ENCODE measurements around the gene CPB2. TPM values are rescaled to one million over a fixed set of nuclear protein-coding genes. Genes with fewer than 3 reads are reported as not detected.

CPB2 gene
- total RNA-seq, 4 donors from 2014 or later = not detected

GRCh38 chr13:46079770-46080169 is 25.1 kb downstream of the CPB2 start:
- no peak overlapping the region for H3K27ac ChIP-seq
- H3K4me1 ChIP-seq = no peaks in the 10 kb centered on the region
- DNase-seq = no peak
- WGBS, 2 donors = 56 to 60% methylated on average over 1 to 2 of the region's 2 CpGs
- TF ChIP-seq POLR2A (IDR thresholded peaks at IDR 0.05) = no peak
- TF ChIP-seq, protein P1, sequence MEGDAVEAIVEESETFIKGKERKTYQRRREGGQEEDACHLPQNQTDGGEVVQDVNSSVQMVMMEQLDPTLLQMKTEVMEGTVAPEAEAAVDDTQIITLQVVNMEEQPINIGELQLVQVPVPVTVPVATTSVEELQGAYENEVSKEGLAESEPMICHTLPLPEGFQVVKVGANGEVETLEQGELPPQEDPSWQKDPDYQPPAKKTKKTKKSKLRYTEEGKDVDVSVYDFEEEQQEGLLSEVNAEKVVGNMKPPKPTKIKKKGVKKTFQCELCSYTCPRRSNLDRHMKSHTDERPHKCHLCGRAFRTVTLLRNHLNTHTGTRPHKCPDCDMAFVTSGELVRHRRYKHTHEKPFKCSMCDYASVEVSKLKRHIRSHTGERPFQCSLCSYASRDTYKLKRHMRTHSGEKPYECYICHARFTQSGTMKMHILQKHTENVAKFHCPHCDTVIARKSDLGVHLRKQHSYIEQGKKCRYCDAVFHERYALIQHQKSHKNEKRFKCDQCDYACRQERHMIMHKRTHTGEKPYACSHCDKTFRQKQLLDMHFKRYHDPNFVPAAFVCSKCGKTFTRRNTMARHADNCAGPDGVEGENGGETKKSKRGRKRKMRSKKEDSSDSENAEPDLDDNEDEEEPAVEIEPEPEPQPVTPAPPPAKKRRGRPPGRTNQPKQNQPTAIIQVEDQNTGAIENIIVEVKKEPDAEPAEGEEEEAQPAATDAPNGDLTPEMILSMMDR (IDR thresholded peaks at IDR 0.05) = no peak
- H3K27me3 ChIP-seq = no peaks in the 10 kb centered on the region
- intact Hi-C loops (cut with DNase I) = no loop called here
- H3K4me3 ChIP-seq = no peak overlapping the region
- H3K9me3 ChIP-seq = no peaks in the 10 kb centered on the region
- H3K36me3 ChIP-seq = no peaks in the 10 kb centered on the region

DNA sequence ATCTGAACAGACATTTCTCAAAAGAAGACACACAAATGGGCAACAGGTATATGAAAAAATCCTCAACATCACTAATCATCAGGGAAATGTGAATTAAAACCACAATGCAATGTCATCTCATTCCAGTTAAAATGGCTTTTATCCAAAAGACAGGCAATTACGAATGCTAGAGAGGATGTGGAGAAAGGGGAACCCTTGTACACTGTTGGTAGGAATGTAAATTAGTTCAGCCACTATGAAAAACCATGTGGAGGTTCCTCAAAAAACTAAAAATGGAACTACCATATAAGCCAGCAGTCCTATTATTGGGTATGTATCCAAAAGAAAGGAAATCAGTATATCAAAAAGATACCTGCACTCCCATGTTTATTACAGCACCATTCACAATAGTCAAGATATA is 27.6 kb downstream of the CPB2 start:
- Histone ChIP-seq H3K27me3 (no peaks in the 10 kb centered on the region), H3K9me3 (no peaks in the 10 kb centered on the region), H3K4me1 (no peaks in the 10 kb centered on the region), H3K27ac (no peak overlapping the region), H3K4me3 (no peak overlapping the region), H3K36me3 (no peaks in the 10 kb centered on the region)
- 43 to 50% methylated on average over 1 of the region's 1 CpG for WGBS, 2 donors
- intact Hi-C loops (cut with DNase I) = no loop called here
- TF ChIP-seq POLR2A (IDR thresholded peaks at IDR 0.05) = no peak
- TF ChIP-seq, protein P1 (IDR thresholded peaks at IDR 0.05) = no peak
- no peak for DNase-seq

DNA sequence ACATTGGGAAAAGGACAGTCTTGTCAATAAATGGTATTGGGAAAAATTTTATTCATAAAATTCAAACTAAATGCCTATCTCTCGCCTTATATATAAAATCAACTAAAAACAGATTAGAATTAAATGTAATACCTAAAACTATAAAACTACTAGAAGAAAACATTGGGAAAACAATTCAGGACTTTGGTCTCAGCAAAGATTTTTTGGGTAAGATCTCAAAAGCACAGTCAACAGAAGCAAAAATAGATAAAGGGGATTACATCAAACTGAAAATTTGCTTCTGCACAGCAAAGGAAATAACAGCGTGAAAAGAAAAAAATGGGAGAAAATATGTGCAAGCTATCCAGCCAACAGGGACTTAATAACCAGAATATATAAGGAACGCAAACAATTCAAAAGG is 28.0 kb downstream of the CPB2 start:
- Histone ChIP-seq H3K27me3 (no peaks in the 10 kb centered on the region), H3K4me3 (no peak overlapping the region), H3K36me3 (no peaks in the 10 kb centered on the region), H3K4me1 (no peaks in the 10 kb centered on the region), H3K9me3 (no peaks in the 10 kb centered on the region), H3K27ac (no peak overlapping the region)
- intact Hi-C loops (cut with DNase I) = no loop called here
- WGBS, 2 donors = 63 to 95% methylated on average over 3 of the region's 3 CpGs
- no peak for DNase-seq
- no peak for TF ChIP-seq POLR2A (IDR thresholded peaks at IDR 0.05)
- TF ChIP-seq, protein P1 (IDR thresholded peaks at IDR 0.05) = no peak

DNA sequence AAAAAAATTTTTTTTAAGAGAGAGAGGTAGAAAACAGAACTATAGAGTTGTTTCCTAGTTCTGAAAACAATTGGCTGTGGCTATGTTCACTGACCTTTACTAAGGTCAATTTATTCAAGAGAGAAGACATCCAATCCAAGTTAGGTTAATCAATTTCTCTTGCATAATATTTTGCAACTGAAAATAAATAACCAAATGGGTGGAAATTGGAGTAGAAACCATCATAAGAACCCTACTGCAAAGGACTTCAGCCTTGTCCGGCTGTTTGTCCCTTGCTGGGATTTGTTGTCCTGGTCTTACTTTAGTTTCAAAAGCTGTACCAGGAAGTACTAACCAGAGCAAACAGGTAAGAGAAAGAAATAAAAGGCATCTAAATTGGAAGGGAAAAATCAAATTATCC is 29.0 kb downstream of the CPB2 start:
- 100% methylated on average over 1 of the region's 1 CpG for WGBS, 2 donors
- intact Hi-C loops (cut with DNase I) = no loop called here

DNA sequence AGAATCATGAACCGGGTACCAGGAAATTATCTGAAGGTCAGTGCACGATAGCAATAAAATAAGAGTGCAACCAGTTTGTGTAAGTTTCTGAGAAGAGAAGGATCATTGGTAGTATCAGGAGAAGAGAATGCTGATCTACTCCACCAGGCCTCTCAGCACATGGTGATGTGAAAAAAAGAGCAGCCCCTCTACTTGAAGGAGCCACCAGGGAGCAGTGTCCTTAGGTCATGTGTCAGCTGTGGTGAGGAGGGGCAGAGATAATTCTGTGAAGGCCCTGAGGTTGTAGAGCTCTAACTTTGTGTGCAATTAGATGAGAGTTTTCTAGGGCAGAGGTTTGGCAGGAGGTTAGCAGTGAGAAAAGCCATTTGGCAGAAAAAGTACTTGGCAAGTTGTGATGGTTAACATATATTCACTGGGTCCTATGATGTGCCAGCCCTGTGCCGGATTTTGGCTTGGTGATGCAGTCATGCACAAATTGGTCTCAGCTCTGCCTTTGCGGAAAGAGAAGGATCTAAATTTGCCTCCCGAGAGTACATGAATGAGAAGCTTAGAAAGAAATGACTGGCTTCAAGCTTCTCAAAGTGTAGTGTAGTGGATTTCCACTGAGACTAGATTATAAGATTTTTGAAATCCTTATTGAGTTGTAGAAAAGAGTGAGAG is 33.1 kb downstream of the CPB2 start:
- Histone ChIP-seq H3K27ac (no peak overlapping the region), H3K4me1 (no peaks in the 10 kb centered on the region), H3K27me3 (no peaks in the 10 kb centered on the region), H3K36me3 (no peaks in the 10 kb centered on the region), H3K4me3 (no peak overlapping the region), H3K9me3 (no peaks in the 10 kb centered on the region)
- TF ChIP-seq, protein P1 (IDR thresholded peaks at IDR 0.05) = no peak
- TF ChIP-seq POLR2A (IDR thresholded peaks at IDR 0.05) = no peak
- DNase-seq = no peak
- 57 to 59% methylated on average over 5 of the region's 5 CpGs for WGBS, 2 donors
- intact Hi-C loops (cut with DNase I) = no loop called here

More for the DNA sequence above, 29.0 kb downstream of the CPB2 start:
- Histone ChIP-seq H3K27me3 (no peaks in the 10 kb centered on the region), H3K4me3 (no peak overlapping the region), H3K9me3 (no peaks in the 10 kb centered on the region), H3K36me3 (no peaks in the 10 kb centered on the region), H3K27ac (no peak overlapping the region), H3K4me1 (no peaks in the 10 kb centered on the region)
- no peak for DNase-seq
- TF ChIP-seq POLR2A (IDR thresholded peaks at IDR 0.05) = no peak
- TF ChIP-seq, protein P1 (IDR thresholded peaks at IDR 0.05) = no peak
